HepG2 (cell line): ENCODE data around the gene SAA2. TPM values are rescaled to one million over a fixed set of nuclear protein-coding genes. Genes with fewer than 3 reads are reported as not detected.
A peak's percentile ranks its signal among the peaks of the same experiment; 100 is the strongest.

Source experiments
- AFF4 ChIP-seq: sonication (generic); formaldehyde crosslinking; IDR thresholded peaks from 2 replicates; pipeline ENCODE4 v1.4.0; 2020; ENCODE audit warnings: missing genetic modification reagents
- AHDC1 ChIP-seq: sonication (generic); formaldehyde crosslinking; IDR thresholded peaks from 2 replicates; pipeline ENCODE4 v1.5.1; 2020; ENCODE audit warnings: mild to moderate bottlenecking, missing genetic modification reagents, borderline replicate concordance
- E2F1 ChIP-seq: sonication (generic); formaldehyde crosslinking; IDR thresholded peaks from 2 replicates; pipeline ENCODE4 v1.5.0; 2020; ENCODE audit warnings: missing genetic modification reagents
- EP300 ChIP-seq, 3 experiments: sonication (generic) in 1 of 3; formaldehyde crosslinking in 1 of 3; IDR thresholded peaks; 2 replicates each; pipeline versions ENCODE4 v1.5.1 to v1.6.1; 2011 to 2020; ENCODE audit warnings: low read depth in 2 of 3, low read length in 2 of 3, borderline replicate concordance in 1 of 3, improper control_type of control experiment in 1 of 3, mild to moderate bottlenecking in 1 of 3, missing genetic modification reagents in 1 of 3, moderate library complexity in 1 of 3
- EZH2 ChIP-seq: conservative IDR thresholded peaks from 2 replicates; pipeline ENCODE4 v1.6.1; 2012; ENCODE audit warnings: mild to moderate bottlenecking, low read depth, low read length, moderate library complexity
- MLXIP ChIP-seq: sonication (generic); formaldehyde crosslinking; IDR thresholded peaks from 2 replicates; pipeline ENCODE4 v1.9.0; 2021; ENCODE audit warnings: missing genetic modification reagents, borderline replicate concordance
- PRMT3 ChIP-seq: sonication (generic); formaldehyde crosslinking; IDR thresholded peaks from 2 replicates; pipeline ENCODE4 v1.8.1; 2022; ENCODE audit warnings: low read depth, mild to moderate bottlenecking, moderate library complexity, missing genetic modification reagents, borderline replicate concordance
- SOX13 ChIP-seq, 3 experiments: fragments of 450-650 bp in 1 of 3; sonication (generic) in 1 of 3; formaldehyde crosslinking in 1 of 3; IDR thresholded peaks in 2 of 3; conservative IDR thresholded peaks in 1 of 3; 2 replicates each; pipeline versions ENCODE4 v1.5.0 to v1.6.1; 2016 to 2020; ENCODE audit warnings: antibody characterized with exemption in 1 of 3, mild to moderate bottlenecking in 1 of 3, missing compliant biosample characterization in 1 of 3, missing genetic modification reagents in 1 of 3, moderate library complexity in 1 of 3
- TFDP2 ChIP-seq: sonication (generic); formaldehyde crosslinking; IDR thresholded peaks from 2 replicates; pipeline ENCODE4 v1.4.0; 2020; ENCODE audit warnings: missing genetic modification reagents
- ZNF430 ChIP-seq: sonication (generic); formaldehyde crosslinking; IDR thresholded peaks from 2 replicates; pipeline ENCODE4 v1.9.0; 2021; ENCODE audit warnings: mild to moderate bottlenecking, missing genetic modification reagents
- polyA plus RNA-seq, 8 experiments: library from polyadenylated mRNA; depleted of rRNA in 3 of 8; stranded (reverse) in 7 of 8; unstranded in 1 of 8; fragments of >200 nt; fragmentation: Illumina TruSeq in 4 of 8; extraction: Trizol in 4 of 8; gene quantifications; 2 replicates each; pipeline versions ENCODE4 v1.2.1 to v1.2.3, GENCODE V29; 2011 to 2016; ENCODE audit warnings: low read depth in 4 of 8, missing spikeins in 1 of 8, mixed read lengths in 1 of 8; ENCODE audit not compliant: insufficient read depth in 1 of 8
- total RNA-seq, 5 experiments: library from RNA; depleted of rRNA; stranded (reverse); fragments of >200 nt; fragmentation: Illumina TruSeq; extraction: Trizol; gene quantifications; 2 replicates each; pipeline ENCODE4 v1.2.3, GENCODE V29; 2016; ENCODE audit warnings: low read depth in 1 of 5

SAA2 gene
- total and polyA plus RNA-seq, 2 of the 13 experiments (the other 11 are each of a cell fraction or from before 2014, with no cell fraction given), result 0.27 TPM; not detected in 1

- TF ChIP-seq EP300 (IDR thresholded peaks at IDR 0.05; ENCODE audit: low read depth in 2 of 2, low read length in 2 of 2), result peak in 1 of 2 experiments; percentile 34; a peak in 1 of 4 replicates
- no peak for TF ChIP-seq EP300 (CRISPR knock-in tag; IDR thresholded peaks at IDR 0.05; ENCODE audit: borderline replicate concordance)
- TF ChIP-seq TFDP2, result no peak
- TF ChIP-seq AFF4 (CRISPR knock-in tag), result no peak
- TF ChIP-seq PRMT3, result no peak
- 0 out of 2 replicates have a peak, but pooled peaks have one; percentile 47 for TF ChIP-seq ZNF430 (CRISPR knock-in tag)
- no peak for TF ChIP-seq MLXIP
- peak; percentile 86 for TF ChIP-seq AHDC1
- no peak for TF ChIP-seq E2F1 (CRISPR knock-in tag)
- no peak for TF ChIP-seq SOX13 (IDR thresholded peaks at IDR 0.05)
- peak in 1 of 2 experiments; percentile 35; a peak in 1 of 4 replicates for TF ChIP-seq SOX13 (CRISPR knock-in tag; conservative IDR thresholded peaks at IDR 0.05 in 1 of 2, IDR thresholded peaks at IDR 0.05 in 1 of 2)
- TF ChIP-seq EZH2, result no peak
Observed at GRCh38 chr11:18239655-18240054, 8.8 kb downstream of the SAA2 start (continued).
